Endometrial microvascular endothelial cells (primary cell): ENCODE measurements around the gene LMTK3. TPM values are rescaled to one million over a fixed set of nuclear protein-coding genes. Genes with fewer than 3 reads are reported as not detected.
"Not testable (repeated sequence)": the region's sequence is repeated elsewhere in the genome, so short reads cannot be mapped to it uniquely, and the experiment has no call there.

Experiments used
- in situ Hi-C: cut with HindIII; loops from 2 replicates; pipeline ENCODE4 v1.10.0; 2017; ENCODE audit warnings: low sequenced_read_pairs, low pct_unique_long_range_greater_than_20kb; ENCODE audit errors: inconsistent ontology term
- total RNA-seq: library from RNA; depleted of rRNA; stranded (reverse); fragments of >200 nt; gene quantifications from one replicate; pipeline ENCODE4 v1.2.3, GENCODE V29; 2015; ENCODE audit errors: inconsistent ontology term

Gene LMTK3
- total RNA-seq, 1 donor from 2014 or later = not detected

DNA sequence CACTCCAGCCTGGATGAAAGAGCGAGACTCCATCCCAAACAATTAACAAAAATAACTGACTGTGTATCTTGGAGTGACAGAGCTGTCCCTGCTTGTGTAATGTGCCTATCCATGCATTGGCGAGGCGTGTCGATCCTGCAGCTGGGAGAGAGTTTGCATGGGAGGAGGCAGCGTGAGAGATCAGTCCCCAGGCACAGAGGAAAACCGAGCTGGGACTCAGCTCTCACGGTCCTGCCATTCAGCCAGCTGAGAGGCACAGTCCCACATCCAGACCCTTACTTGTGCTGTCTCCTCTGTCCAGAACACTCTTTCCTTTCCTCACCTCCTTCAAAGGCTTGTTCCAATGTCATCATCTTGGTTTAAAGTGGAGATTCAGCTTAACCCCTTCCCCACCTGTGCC is 28.5 kb upstream of the LMTK3 start:
- in situ Hi-C loops = no loop called here

DNA sequence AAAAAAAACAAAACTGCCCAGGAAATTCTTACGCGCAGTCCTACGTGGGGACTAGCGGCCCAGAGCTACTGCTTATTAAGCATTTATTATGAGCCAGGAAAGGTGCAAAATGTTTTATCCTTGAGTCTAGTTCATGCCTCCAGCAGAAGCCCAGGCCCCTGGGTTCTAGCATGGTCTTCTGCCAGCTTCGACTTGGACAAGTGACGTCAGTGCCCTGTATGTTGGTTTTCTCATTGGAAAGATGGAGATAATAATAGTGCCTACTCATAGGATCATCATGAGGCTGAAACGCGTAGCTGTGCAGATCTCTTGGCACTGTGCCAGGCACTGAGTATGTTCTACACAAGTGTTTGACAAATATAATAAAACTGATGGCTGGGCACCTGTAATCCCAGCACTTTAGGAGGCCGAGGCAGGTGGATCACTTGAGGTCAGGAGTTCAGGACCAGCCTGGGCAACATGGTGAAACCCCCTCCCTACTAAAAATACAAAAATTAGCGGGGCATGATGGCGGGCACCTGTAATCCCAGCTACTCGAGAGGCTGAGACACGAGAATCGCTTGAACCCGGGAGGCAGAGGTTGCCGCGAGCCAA is 28.0 kb upstream of the LMTK3 start:
- in situ Hi-C loops = no loop called here

DNA sequence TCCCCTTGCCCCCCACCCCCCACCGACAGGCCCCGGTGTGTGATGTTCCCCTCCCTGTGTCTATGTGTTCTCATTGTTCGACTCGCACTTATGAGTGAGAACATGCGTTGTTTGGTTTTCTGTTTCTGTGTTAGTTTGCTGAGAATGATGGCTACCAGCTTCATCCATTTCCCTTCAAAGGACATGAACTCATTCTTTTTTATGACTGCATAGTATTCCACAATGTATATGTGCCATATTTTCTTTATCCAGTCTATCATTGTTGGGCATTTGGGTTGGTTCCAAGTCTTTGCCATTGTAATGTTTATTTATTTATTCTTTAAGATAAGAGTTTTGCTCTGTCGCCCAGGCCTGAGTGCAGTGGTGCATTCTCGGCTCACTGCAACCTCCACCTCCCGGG is 26.4 kb upstream of the LMTK3 start:
- in situ Hi-C loops = not testable (repeated sequence)

DNA sequence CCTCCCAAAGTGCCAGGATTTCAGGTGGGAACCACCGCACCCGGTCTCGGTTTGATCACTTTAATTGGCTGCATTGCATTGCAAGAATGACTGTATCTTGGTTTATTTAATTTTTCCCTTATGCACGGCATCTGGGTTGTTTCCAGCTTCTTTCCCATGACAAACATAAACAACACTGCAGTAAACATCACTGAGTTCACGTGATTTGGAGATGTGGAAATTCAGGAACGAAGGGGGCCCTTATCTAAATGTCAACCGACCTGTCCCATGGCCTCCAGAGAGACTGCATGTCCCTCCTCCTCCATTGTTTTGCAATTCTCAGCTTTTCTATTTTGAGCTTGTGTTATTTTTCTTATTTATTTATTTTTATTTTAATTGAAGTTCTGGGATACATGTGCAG is 25.9 kb upstream of the LMTK3 start:
- in situ Hi-C loops = no loop called here

DNA sequence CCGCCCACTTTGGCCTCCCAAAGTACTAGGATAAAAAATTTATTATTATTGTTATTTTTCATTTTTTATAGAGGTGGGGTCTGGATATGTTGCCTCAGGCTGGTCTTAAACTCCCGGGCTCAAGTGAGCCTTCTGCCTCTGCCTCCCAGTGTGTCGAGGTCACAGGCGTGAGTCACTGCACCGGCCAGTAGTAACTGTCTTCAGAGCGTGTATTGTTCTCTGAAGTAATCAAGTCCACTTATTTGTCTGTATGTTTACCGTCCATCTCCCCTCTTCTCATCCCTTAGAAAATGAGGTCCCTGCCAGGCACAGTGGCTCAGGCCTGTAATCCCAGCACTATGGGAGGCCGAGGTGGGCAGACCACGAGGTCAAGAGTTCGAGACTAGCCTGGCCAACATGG is 22.1 kb upstream of the LMTK3 start:
- in situ Hi-C loops = no loop called here

DNA sequence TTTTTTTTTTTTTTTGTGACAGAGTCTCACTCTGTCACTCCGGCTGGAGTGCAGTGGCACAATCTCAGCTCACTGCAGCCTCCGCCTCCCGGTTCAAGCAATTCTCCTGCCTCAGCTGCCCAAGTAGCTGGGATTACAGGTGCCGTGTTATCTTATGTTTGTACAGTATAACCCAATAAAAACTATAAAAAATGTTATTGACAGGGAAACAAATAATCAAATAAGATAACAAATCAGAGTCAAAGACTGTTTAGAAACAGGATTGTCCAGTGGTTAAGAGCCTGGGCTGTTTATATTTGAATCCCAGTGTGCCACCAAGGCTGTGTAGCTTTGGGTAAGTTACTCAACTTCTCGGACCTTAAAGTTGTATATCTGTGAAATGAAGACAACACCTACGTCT is 19.1 kb upstream of the LMTK3 start:
- in situ Hi-C loops = no loop called here

DNA sequence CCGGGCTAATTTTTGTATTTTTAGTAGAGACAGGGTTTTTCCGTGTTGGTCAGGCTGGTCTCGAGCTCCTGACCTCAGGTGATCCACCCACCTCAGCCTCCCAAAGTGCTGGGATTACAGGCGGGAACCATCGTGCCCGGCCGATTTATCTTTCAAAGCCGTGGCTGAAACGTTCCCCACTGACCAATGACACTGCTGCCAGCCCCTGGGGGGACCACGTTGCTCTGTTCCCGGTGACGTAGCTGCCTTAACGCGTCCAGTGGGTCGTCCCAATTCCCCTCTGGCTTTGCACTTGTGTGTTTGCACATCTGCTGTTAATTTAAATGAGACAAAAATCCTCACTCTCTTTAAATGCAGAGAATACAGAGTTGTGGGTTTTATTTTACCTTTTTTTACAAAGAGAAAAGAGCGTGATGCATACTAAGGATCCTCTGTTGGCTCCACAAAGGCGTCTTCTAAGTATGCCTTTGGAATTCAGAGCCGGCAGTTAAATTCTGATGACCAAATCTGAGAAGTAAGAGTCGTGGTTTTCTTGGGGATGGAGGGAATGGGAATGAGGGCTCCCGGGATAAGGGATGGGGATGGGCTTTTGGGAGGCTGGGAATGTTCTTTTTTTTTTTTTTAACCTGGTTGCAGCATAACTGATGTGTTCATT is 18.6 kb upstream of the LMTK3 start:
- in situ Hi-C loops = no loop called here

DNA sequence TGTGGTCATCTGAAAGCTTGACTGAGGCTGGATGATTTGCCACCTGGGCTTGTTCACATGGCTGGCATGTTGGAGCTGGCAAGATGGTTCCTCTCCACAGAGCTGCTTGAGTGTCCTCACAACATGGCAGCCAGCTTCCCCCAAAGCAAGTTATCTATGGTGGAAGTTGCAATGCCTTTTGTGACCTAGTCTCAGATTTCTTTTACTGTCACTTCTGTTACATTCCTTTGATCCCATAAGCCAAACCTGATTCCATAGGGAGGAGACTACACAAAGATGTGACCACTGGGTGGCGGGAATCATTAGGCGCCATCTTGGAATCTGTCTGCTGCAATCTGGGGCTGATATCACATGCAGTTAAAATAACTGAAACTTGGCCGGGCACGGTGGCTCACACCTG is 17.5 kb upstream of the LMTK3 start:
- in situ Hi-C loops = no loop called here

DNA sequence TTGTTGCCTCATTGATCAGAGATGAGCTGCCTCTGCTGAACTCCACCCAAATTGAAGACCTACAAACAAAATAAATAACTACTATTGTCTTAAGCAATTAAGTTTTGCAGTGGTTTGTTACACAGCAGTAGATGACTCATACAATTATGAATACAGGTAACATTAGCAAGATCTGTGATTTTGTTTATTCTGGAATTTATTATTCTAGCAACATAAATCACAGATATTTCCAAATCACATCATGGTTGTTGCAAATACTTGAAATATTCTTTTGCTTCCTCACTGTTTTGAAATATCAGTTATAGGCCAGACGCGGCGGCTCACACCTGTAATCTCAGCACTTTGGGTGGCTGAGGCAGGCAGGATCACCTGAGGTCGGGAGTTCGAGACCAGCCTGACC is 13.1 kb upstream of the LMTK3 start:
- in situ Hi-C loops = no loop called here

DNA sequence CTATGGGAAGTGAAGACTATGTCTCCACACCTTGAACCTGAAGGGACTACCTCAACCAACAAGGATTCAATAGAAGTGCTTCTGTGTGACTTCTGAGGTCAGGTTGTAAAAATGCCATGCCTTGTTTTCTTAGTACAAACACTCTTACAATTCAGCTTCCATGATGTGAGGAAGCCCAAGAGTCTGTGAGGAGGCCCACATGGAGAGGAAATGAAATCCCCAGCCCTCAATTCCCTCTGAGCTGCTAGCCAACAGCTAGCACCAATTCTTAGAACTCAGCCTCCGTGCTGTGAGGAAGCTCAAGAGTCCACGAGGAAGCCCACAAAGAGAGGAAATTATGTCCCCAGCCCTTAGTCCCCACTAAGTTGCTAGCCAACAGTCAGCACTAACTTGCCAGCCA is 12.6 kb upstream of the LMTK3 start:
- in situ Hi-C loops = no loop called here

DNA sequence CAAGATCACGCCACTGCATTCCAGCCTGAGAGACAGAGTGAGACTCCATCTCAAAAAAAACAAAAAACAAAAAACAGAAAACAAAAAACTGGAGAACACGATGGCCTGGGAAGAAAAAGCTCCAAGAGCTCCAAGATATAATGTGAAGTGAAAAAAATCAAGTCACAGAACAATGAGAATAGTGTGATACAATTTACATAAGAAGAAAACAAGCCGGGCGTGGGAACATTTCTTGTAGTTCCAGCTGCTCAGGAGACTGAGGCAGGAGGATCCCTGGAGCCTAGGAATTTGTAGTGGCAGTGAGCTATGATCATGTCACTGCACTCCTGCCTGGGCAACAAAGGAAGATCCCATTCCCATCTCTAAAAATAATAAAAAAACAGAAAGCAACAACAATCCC is 8.5 kb upstream of the LMTK3 start:
- in situ Hi-C loops = no loop called here

DNA sequence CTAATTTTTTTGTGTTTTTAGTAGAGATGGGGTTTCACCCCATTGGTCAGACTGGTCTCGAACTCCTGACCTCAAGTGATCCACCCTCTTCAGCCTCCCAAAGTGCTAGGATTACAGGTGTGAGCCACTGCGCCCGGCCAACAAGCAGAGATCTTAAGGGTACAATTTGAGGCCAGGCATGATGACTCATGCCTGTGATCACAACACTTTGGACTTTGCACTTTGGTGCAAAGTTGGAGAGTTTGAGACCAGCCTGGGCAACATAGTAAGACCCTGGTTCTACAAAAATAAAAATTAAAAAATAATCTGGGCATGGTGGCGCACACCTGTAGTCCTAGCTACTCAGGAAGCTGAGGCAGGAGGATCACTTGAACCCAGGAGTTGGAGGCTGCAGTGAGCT is 7.8 kb upstream of the LMTK3 start:
- in situ Hi-C loops = not testable (repeated sequence)

DNA sequence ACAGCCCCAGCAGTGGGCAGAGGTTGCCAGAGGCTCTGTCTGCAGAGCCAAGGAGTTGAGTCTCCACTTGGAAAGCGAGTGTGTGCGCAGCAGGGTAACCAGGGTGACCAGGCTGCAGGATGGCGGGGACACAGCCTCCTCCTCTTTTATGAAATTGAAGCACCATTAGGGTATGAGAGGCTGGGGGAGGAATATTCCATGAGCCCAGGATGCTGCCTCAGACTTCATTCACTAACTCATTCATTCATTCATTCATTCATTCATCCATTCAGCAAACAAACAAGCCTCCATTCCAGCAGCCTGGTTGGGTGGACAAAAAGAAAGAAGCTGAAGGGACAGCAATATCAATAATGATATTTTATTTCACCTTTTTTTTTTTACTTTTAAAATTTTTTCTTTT is 6.6 kb upstream of the LMTK3 start:
- in situ Hi-C loops = no loop called here

DNA sequence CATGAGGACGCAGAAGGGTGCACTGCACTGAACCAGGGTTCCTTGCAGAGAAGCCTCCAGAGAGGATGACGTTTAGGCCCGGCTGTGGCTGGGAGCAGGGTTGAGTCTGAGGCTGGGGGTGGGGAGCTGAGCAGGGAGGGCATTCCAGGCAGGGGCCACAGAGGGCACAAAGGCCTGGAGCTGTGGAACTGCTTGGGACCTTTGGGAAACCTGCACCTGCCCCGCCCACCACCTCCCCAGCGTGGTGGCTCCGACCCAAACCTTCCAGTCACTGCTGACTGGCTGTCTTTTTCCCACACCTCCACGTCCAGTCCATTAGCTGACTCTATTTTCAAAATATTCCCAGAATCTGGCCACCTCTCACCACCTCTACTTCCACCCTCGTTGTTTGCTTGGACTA is 4.9 kb upstream of the LMTK3 start:
- in situ Hi-C loops = no loop called here

DNA sequence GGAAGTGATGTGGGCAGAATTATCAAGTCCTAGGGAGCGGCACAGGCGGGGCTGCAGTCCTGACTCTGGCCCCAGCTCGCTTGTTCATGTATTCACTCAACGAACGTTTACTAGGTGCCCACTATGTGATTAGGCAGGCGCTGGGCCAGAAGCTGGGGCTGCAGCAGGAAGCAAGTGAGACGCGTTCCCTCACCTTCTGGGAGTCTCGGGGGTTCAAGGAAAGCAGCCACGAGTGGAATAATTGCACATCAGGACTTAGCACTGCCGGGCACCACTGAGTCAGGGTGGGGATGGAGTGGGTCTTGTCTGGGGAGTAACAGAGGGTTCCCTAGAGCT is 2.5 kb upstream of the LMTK3 start:
- in situ Hi-C loops = no loop called here

DNA sequence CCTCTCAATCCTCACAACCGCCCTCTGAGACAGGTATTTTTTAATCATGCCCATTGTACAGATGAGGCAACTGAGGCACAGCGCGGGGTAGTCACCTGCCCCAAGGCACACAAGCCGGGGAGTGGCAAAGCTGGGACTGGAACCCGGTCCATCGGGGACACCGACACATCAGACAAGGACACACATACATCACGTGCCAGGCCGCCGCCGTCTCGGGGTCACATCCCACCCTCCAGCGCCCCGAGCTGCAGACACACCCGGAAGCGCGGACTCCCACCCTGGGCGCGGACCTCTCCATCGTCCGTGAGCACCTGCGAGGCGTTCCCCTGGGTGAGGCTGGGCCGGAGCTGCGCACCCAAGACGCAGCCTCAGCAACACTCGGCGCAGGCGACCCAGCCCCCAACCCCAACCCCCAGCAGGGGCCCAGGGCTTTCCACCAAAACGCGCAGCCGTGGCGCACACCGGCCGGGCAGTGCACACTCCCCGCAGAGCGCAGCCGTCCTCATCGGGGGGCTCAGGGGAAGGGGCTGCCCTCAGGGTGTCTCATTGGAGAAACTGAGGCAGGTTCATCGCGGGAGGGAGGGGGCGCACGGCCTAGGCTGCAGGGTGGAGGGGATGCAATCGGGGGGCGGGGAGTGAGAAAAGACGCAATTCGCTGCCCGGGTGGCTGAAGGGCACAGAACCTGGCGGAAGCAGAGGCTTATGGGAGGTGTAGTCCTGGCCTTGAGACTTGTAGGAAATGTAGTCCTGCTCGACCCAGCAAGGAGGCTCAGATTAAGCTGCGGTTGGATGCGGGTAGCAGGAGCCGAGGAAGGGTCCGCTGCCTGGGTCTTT is 1.9 kb upstream of the LMTK3 start:
- in situ Hi-C loops = no loop called here

DNA sequence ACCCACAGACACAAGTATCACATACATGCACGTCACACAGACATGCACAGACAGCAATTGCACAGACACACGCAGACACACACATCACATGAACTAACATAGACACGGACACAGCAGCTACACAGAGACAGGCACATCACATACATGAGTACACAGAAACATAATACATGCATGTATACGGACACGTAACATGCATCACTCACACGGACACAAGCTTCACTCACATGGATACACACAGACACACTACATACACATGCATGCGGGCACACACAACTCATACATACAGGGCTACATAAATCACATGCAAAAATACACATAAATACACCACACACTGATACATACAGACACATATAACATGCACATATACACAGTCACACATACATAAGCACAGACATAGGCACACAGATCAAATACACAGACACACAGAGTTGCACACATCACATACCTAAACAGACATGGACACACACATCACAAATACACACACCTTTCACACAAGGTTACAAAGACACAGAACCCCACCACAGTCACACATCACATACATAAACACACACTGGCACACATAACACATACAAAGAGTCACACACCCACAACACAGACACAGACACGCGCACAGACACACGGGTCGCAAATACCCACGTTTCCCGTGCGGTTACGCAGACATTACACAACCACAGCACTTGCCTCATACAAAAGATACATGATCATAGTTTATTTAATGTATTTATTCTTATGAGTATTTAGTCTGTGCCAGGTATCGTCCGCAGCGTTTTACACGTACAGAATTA is 1.1 kb upstream of the LMTK3 start:
- in situ Hi-C loops = no loop called here

DNA sequence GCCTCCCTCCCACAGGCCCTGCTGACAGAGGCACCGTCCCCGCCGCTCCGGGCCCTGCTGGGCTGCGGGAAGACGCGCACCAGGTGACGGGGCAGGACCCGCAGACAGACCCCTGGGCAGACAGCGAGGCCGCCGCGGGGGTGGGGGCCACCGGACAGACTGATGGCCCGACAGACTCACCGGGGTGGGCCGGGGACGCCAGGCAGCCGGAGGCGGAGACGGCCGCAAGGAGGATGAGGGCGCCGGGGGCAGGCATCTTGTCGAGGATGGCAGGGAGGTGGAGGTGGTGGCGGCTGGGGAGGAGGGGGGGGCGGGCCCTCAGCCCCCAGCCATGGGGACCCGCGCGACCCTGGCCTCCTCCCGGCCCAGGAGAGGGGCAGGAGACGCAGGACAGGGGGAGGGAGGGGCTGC is 309 bp downstream of the LMTK3 start:
- in situ Hi-C loops = no loop called here

DNA sequence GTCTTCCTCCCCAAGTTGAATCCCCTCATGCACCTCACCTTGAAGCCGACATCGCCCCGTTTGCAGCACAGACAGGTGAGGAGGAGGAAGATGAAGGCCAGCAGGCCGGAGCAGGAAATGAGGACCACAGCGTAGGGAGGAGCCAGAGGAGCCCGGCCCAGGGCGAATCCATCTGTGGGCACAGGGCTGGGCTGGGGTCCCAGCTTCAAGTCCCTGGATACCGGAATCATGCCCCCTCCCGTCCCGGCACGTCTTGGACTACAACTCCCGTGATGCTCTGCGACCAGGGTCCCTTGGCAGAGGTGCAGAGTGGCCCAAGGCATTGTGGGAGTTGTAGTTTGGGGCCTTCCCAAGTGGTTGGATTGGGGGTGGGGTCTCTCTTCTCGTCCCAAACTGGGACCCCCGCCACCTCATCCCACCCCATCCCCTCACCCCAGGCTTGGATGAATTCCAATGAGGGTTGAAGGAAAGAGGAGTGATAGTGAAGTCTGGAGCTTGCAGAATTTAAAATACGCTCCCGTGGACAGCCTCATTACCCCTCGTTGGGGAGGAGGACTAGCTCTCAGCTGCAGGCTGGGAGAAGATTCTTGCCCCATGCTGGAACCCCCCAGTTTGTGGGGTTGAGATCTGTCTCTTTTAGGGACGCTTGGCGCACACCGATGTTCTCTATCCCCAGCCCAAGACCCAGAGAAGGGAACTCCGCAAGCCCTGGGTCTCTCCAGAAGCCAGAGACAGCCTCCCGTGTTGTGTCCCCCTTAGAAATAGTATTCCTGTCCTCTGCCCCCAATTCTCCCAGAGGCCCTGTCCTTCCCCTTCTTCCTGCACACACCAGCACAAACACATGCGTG is 990 bp downstream of the LMTK3 start:
- in situ Hi-C loops = no loop called here
